Activated CD4-positive, alpha-beta T cell treated with anti-CD3 and anti-CD28 coated beads, Interleukin-2, amount 10 ng/mL, durations not matched to agents 24 days and 14 days (primary cell): ENCODE measurements around the gene NEUROD1. TPM values are rescaled to one million over a fixed set of nuclear protein-coding genes. Genes with fewer than 3 reads are reported as not detected.

ENCODE experiments used
- DNase-seq: peaks from one replicate; pipeline ENCODE4 v3.0.0; 2022
- H3K27ac Mint-ChIP-seq: one replicate; pipeline ENCODE4 v1.8.0; 2022; ENCODE audit warnings: mild to moderate bottlenecking, mixed read lengths
- H3K27me3 Mint-ChIP-seq: one replicate; pipeline ENCODE4 v1.8.0; 2022; ENCODE audit warnings: mixed read lengths
- H3K36me3 Mint-ChIP-seq: one replicate; pipeline ENCODE4 v1.8.0; 2022; ENCODE audit warnings: low read depth, mild to moderate bottlenecking, mixed read lengths
- H3K4me1 Mint-ChIP-seq: one replicate; pipeline ENCODE4 v1.8.0; 2021; ENCODE audit warnings: mixed read lengths
- H3K4me3 Mint-ChIP-seq: one replicate; pipeline ENCODE4 v1.8.0; 2022; ENCODE audit warnings: mild to moderate bottlenecking, moderate library complexity, mixed read lengths
- H3K9me3 Mint-ChIP-seq: one replicate; pipeline ENCODE4 v1.8.0; 2021; ENCODE audit warnings: mixed read lengths
- intact Hi-C: fragments of 100-400 bp; cut with micrococcal nuclease; formaldehyde crosslinking; loops from one replicate; pipeline ENCODE4 v1.15.1; 2023
- total RNA-seq: library from RNA; stranded (reverse); gene quantifications from 2 replicates; pipeline ENCODE4 v1.2.3, GENCODE V29; 2022

The NEUROD1 gene
- total RNA-seq, 1 donor from 2014 or later = not detected

DNA sequence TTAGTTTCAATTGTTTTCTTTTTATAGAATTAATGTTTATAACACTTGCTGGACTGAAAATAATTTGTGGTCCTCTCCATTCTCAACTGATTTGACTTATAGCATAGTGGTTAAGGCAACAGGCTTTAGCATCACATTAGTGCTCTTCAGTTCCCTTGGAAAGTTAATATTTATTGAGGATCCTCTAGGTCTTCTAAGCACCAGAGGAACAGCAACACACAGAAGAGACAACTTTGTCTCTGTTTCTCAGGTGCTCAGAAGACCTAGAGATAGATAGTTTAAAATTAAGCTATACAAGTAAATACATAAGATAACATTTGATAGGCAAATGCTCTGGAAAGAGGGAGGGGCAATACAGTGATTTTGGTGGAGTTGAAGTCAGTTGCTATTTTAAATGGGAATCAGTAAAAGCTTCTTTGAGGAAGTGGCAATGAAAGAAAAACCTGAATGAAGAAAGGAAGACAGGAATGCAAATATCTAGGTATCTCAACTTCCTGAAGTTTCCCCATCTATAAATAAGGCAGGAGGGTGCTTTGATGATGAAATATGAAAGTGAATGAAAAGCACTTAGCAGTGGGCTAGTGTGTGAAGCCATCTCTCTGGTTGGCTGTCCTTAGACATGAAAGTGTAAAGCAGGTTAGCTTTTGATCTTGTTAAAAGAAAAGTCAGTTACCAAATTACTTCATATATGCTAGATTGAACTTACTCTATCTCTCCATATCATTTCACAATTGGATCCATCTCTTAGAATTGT, 7.9 kb downstream of the NEUROD1 start:
- Mint-ChIP-seq H3K4me1 (peaks cover 4% of the 10 kb centered on the region), H3K4me3 (no peak overlapping the region), H3K36me3 (no peaks in the 10 kb centered on the region), H3K27me3 (peaks cover 47% of the 10 kb centered on the region), H3K9me3 (no peaks in the 10 kb centered on the region), H3K27ac (no peak overlapping the region)
- DNase-seq = no peak
- intact Hi-C loops = no loop called here

- no peak for DNase-seq
- peaks cover 4% of the 10 kb centered on the region for H3K9me3 Mint-ChIP-seq
- peaks cover 4% of the 10 kb centered on the region for H3K4me1 Mint-ChIP-seq
- H3K27me3 Mint-ChIP-seq = peaks cover 45% of the 10 kb centered on the region
- intact Hi-C loops = no loop called here
- H3K4me3 Mint-ChIP-seq = no peak overlapping the region
- H3K27ac Mint-ChIP-seq = no peak overlapping the region
- no peaks in the 10 kb centered on the region for H3K36me3 Mint-ChIP-seq
Observed at GRCh38 chr2:181670632-181671031, 9.7 kb downstream of the NEUROD1 start.

DNA sequence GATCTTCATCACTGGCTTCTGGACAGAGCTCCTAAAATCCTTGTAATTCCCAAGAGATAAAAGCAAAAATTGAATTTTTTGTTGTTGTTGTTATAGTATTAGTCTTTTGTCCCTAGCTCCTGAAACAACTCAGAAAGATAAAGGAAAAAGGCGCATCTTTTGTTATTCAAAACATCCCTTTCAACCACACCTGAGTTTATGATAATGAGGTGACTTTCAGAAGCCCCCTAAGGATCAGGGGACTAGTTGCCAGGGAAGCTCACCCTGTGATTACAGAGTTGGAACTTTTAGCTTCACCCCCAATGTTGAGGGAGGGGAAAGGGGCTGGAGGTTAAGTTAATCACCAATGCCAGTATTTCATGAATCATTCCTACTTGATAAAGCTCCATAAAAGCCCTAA, 13.1 kb downstream of the NEUROD1 start:
- Mint-ChIP-seq H3K4me1 (no peaks in the 10 kb centered on the region), H3K27ac (no peak overlapping the region), H3K4me3 (no peak overlapping the region), H3K9me3 (peaks cover 7% of the 10 kb centered on the region), H3K27me3 (peaks cover 32% of the 10 kb centered on the region), H3K36me3 (no peaks in the 10 kb centered on the region)
- DNase-seq = no peak
- intact Hi-C loops = no loop called here

GRCh38 chr2:181662287-181662686, 18.0 kb downstream of the NEUROD1 start:
- Mint-ChIP-seq H3K9me3 (peaks cover 7% of the 10 kb centered on the region), H3K36me3 (no peaks in the 10 kb centered on the region), H3K4me1 (no peaks in the 10 kb centered on the region), H3K27me3 (peaks cover 40% of the 10 kb centered on the region), H3K27ac (no peak overlapping the region), H3K4me3 (no peak overlapping the region)
- no peak for DNase-seq
- intact Hi-C loops = no loop called here

GRCh38 chr2:181660181-181660580, 20.1 kb downstream of the NEUROD1 start:
- H3K27me3 Mint-ChIP-seq = peaks cover 48% of the 10 kb centered on the region
- no peak overlapping the region for H3K4me3 Mint-ChIP-seq
- no peak overlapping the region for H3K27ac Mint-ChIP-seq
- peaks cover 8% of the 10 kb centered on the region for H3K4me1 Mint-ChIP-seq
- H3K36me3 Mint-ChIP-seq = no peaks in the 10 kb centered on the region
- no peaks in the 10 kb centered on the region for H3K9me3 Mint-ChIP-seq
- intact Hi-C loops = no loop called here
- DNase-seq = no peak

DNA sequence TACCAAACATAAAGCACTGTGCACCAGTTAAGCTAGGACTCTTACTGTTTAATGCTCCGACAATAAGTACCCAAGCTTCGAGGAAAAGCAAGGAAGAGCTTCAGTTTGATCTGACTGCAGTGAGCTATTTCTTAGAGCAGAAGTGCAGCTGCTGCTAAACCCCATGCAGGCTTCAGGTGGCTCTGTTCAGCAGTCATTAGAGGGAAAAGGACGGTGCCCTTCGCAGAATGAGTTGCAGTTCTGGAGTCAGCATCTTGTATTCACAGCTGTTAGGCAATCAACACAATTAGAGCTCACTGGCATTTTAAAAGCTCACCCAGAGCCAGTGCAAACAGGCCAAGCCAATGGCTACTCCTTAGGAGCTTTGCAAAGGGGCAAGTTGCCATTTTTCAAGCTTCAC, 21.9 kb downstream of the NEUROD1 start:
- no peak overlapping the region for H3K27ac Mint-ChIP-seq
- intact Hi-C loops = no loop called here
- no peaks in the 10 kb centered on the region for H3K36me3 Mint-ChIP-seq
- H3K9me3 Mint-ChIP-seq = no peaks in the 10 kb centered on the region
- peaks cover 61% of the 10 kb centered on the region for H3K27me3 Mint-ChIP-seq
- peaks cover 8% of the 10 kb centered on the region for H3K4me1 Mint-ChIP-seq
- no peak for DNase-seq
- no peak overlapping the region for H3K4me3 Mint-ChIP-seq

DNA sequence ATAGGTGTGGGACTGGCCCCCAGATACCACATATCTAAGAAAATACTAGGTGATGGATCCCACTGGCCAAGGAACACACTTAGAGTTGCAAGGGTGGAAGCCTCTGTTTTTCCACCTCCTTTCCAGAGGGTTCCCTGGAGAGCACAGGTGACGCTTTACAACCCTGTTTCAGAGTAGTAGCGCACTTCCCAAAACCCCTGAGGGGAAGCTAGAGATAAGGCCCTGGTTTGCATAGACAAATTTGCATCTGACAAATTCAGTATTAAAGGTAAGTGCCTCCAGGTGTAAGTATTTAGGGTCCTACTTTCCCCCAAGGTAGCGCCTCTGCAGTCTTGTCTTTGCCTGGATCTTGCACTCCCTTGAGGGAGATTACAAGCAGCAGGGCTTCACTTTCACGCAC, 22.9 kb downstream of the NEUROD1 start:
- no peaks in the 10 kb centered on the region for H3K36me3 Mint-ChIP-seq
- H3K9me3 Mint-ChIP-seq = no peaks in the 10 kb centered on the region
- DNase-seq = no peak
- intact Hi-C loops = loop anchor here (2.0 kb wide), 1 partner anchor 21 kb away; no protein-coding TSS in a partner anchor
- peaks cover 64% of the 10 kb centered on the region for H3K27me3 Mint-ChIP-seq
- peaks cover 8% of the 10 kb centered on the region for H3K4me1 Mint-ChIP-seq
- H3K4me3 Mint-ChIP-seq = peak overlapping the region; percentile 66
- no peak overlapping the region for H3K27ac Mint-ChIP-seq

DNA sequence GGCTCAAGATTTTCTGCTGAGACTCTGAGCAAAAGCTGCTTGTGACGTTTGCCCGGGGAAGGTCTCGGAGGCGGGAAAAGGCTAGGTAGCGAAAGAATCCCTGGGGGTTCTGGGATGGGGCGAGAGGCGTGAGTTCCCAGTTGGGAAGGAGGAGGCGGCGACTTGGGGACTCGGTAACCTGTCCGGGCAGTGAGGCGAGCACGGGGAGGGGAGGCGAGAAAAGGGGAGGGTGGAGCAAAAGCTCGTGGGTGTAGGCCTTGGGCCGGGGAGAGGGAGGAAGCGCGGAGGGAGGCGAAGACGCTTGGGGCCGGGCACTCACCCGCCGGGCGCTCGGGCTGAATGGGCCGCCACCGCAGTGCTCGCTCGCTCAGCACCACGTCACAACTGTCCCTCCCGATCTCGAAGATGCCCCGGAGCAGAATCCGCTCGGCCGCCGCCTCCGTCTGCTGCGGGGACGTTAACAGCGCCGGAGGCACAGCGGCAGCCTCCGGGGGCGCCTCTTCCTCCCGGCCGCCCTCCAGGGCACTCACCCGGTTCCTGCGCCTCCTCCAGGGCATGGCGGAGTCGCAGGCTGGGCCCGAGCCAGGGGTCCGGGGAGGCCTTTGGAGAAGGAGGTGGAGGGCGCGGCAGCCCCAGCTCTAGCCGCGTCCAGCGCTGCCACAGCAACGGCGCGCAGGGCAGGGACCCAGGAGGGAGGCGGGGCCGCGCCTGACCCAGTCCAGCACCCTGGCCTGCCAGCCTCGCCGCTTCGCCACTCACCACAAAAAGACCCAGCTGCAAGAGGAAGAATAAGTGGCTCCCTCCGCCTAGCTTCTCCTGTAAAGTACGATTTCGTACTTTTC, 23.6 kb downstream of the NEUROD1 start, which contains the start of gene CERKL:
CERKL (minus strand) TSS at position 656 of the 842 bp plus-strand sequence; CDS start at position 557, 99 bp downstream.
- Mint-ChIP-seq H3K36me3 (no peaks in the 10 kb centered on the region), H3K27ac (no peak within 1 kb of the TSS), H3K4me3 (peak within 1 kb of the TSS; percentile 83), H3K9me3 (no peaks in the 10 kb centered on the region), H3K4me1 (peaks cover 8% of the 10 kb centered on the region), H3K27me3 (peaks cover 66% of the 10 kb centered on the region)
- intact Hi-C loops = loop anchor here (2.0 kb wide), 1 partner anchor 22 kb away; no protein-coding TSS in a partner anchor
- DNase-seq = peak; percentile 71

GRCh38 chr2:181655519-181655918, 24.8 kb downstream of the NEUROD1 start:
- intact Hi-C loops = no loop called here
- Mint-ChIP-seq H3K27ac (no peak overlapping the region), H3K36me3 (no peaks in the 10 kb centered on the region), H3K27me3 (peaks cover 71% of the 10 kb centered on the region), H3K9me3 (no peaks in the 10 kb centered on the region), H3K4me1 (peaks cover 8% of the 10 kb centered on the region), H3K4me3 (no peak overlapping the region)
- no peak for DNase-seq

DNA sequence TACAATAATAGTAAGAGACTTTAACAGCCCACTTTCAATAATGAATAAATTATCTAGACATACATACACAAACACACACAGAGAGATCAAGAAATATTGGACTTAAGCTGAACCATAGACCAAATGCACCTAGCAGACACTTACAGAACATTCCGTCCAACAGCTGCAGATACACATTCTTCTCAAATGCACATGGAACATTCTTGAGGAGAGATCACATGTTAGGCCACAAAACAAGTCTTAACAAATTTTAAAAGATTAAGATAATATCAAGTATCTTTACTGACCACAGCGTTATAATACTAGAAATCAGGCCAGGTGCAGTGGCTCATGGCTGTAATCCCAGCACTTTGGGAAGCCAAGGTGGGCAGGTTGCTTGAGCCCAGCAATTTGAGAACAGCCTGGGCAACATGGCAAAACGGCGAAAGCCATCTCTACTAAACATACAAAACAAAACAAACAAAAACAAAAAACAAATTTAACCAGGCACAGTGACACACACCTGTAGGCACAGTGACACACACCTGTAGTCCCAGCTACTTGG, 30.8 kb downstream of the NEUROD1 start:
- H3K4me3 Mint-ChIP-seq = no peak overlapping the region
- peaks cover 63% of the 10 kb centered on the region for H3K27me3 Mint-ChIP-seq
- H3K9me3 Mint-ChIP-seq = no peaks in the 10 kb centered on the region
- no peaks in the 10 kb centered on the region for H3K36me3 Mint-ChIP-seq
- no peak overlapping the region for H3K27ac Mint-ChIP-seq
- DNase-seq = no peak
- intact Hi-C loops = no loop called here
- H3K4me1 Mint-ChIP-seq = no peaks in the 10 kb centered on the region

DNA sequence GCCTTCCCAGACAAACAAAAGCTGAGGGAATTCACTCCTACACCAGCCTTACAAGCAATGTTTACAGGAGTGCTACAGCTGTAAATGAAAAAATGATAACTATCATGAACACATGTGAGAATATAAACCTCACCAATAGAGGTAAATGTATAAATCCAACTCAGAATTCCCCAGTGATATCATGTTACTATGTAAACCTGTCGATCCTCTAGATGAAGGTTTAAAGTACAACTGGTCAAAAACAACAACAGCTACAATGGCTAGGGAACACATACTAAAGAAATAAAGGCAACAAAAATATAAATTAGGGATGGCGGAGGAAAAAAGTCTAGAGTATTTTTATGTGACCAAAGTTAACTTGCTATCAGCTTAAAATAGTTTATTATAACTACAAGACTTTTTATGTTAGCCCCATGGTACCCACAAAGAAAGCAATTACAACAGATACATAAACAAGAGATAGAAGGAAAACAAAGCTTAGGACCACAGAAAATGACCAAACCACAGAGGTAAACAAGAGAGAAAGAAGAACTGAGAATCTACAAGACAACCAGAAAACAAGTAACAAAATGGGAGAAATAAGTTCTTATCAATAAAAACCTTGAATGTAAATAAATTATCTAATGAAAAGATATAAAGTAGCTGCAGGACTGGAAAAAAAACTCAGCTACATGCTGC, 31.7 kb downstream of the NEUROD1 start:
- no peaks in the 10 kb centered on the region for H3K36me3 Mint-ChIP-seq
- no peaks in the 10 kb centered on the region for H3K9me3 Mint-ChIP-seq
- intact Hi-C loops = no loop called here
- H3K27me3 Mint-ChIP-seq = peaks cover 63% of the 10 kb centered on the region
- no peaks in the 10 kb centered on the region for H3K4me1 Mint-ChIP-seq
- no peak overlapping the region for H3K27ac Mint-ChIP-seq
- no peak overlapping the region for H3K4me3 Mint-ChIP-seq
- DNase-seq = no peak

DNA sequence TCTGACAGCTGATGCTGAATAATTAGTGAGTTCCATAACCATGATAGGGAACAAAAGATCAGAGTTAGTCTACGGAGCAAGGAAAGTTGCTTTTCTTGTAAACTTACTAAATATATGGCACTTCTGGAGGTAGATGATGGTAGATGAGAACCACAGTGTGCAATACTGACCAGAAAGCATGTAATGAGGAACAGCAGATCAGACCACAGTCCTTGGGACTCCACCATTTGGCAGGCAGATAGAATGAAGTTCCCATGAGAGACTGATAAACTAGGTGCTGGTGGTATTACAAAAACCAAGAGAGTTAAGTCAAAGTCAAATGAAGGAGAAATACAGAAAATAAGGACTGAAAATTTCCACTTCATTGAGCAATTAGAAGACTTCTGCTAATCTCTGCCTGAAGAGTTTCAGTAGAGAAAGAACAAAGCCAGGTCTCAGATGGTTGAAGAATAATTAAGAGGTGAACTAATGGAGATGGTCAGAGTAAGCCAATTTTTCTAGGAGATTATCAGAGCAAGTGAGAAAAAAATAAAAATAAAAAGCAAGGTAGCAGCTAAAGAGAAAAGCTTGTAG, 33.8 kb downstream of the NEUROD1 start:
- no peaks in the 10 kb centered on the region for H3K36me3 Mint-ChIP-seq
- H3K9me3 Mint-ChIP-seq = no peaks in the 10 kb centered on the region
- no peak overlapping the region for H3K27ac Mint-ChIP-seq
- no peak for DNase-seq
- H3K4me3 Mint-ChIP-seq = no peak overlapping the region
- intact Hi-C loops = no loop called here
- H3K4me1 Mint-ChIP-seq = no peaks in the 10 kb centered on the region
- peaks cover 52% of the 10 kb centered on the region for H3K27me3 Mint-ChIP-seq

DNA sequence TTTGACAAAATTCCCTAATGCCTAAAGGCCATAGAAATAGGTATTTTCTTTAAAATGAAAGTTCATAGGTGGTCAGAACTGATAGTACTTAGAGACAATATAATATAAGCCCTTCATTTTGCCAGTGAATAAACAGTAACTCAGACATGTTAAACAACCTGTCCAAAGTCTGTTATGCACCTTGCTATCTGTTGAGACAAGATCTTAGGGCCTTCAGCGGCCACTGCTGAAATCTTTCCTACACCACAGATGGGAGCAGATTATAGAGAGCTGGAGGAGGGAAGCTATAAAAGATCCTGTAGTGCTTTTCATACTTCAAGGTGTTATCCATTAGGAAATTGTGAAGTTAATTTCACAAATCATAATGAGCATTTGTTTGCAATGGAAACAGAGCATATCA, 37.2 kb downstream of the NEUROD1 start:
- intact Hi-C loops = no loop called here
- Mint-ChIP-seq H3K27ac (no peak overlapping the region), H3K4me1 (no peaks in the 10 kb centered on the region)

More for the DNA sequence above, 37.2 kb downstream of the NEUROD1 start:
- DNase-seq = no peak
- Mint-ChIP-seq H3K9me3 (no peaks in the 10 kb centered on the region), H3K4me3 (no peak overlapping the region), H3K27me3 (peaks cover 42% of the 10 kb centered on the region), H3K36me3 (no peaks in the 10 kb centered on the region)
